SK-N-SH (cell line): ENCODE data around the gene SH2D4B. TPM values are rescaled to one million over a fixed set of nuclear protein-coding genes. Genes with fewer than 3 reads are reported as not detected.
A peak's percentile ranks its signal among the peaks of the same experiment; 100 is the strongest.

Source experiments
- CTCF ChIA-PET: fragments of 300-600, 350-600 bp; formaldehyde crosslinking; extraction: SDS; loops from one replicate; lab custom pipeline; 2021; lab: Yijun Ruan, JAX
- POLR2A ChIA-PET: fragments of 350-600 bp; sonication (Branson Sonifier 250); formaldehyde crosslinking; extraction: SDS; loops from one replicate; lab custom pipeline; 2020; ENCODE audit warnings: antibody characterized with exemption, inconsistent platforms; lab: Yijun Ruan, JAX
- DNase-seq: peaks from one replicate; pipeline ENCODE4 v3.0.0; 2012
- H2AFZ ChIP-seq: fragments of 200-600 bp; sonication (generic); 2 replicates; pipeline ENCODE4 v1.8.1; 2016; ENCODE audit warnings: antibody characterized with exemption, mild to moderate bottlenecking, low read depth
- H3F3A ChIP-seq: fragments of 200-600 bp; sonication (generic); replicated peaks from 2 replicates; pipeline ENCODE3; 2016; ENCODE audit warnings: antibody characterized with exemption, mild to moderate bottlenecking; ENCODE audit not compliant: insufficient read depth
- H3K27ac ChIP-seq, 2 experiments: fragments of 200-500 bp in 1 of 2; fragments of 200-600 bp in 1 of 2; sonication (Bioruptor generic) in 1 of 2; sonication (generic), shearing (Covaris generic) in 1 of 2; 2 replicates each; pipeline versions ENCODE4 v1.5.1 to v1.6.1; 2014 to 2016; ENCODE audit warnings: low read depth in 2 of 2, inconsistent platforms in 1 of 2, low read length in 1 of 2, mild to moderate bottlenecking in 1 of 2, mixed read lengths in 1 of 2
- H3K27me3 ChIP-seq: fragments of 200-600 bp; sonication (generic), shearing (Covaris generic); 2 replicates; pipeline ENCODE4 v1.6.1; 2016; ENCODE audit warnings: mixed run types; ENCODE audit not compliant: insufficient read depth
- H3K36me3 ChIP-seq, 2 experiments: fragments of 200-500 bp in 1 of 2; fragments of 200-600 bp in 1 of 2; sonication (Bioruptor generic) in 1 of 2; sonication (generic) in 1 of 2; replicated peaks in 1 of 2; 2 replicates each; pipeline versions ENCODE3 to v1.5.1; 2014 to 2016; ENCODE audit warnings: low read length in 1 of 2, mild to moderate bottlenecking in 1 of 2; ENCODE audit not compliant: insufficient read depth in 2 of 2, control insufficient read depth in 1 of 2
- H3K4me1 ChIP-seq, 2 experiments: fragments of 200-500 bp in 1 of 2; fragments of 200-600 bp in 1 of 2; sonication (Bioruptor generic) in 1 of 2; sonication (generic), shearing (Covaris generic) in 1 of 2; 2 replicates each; pipeline versions ENCODE4 v1.5.1 to v1.6.1; 2014 to 2016; ENCODE audit warnings: low read depth in 1 of 2, low read length in 1 of 2, mixed run types in 1 of 2; ENCODE audit not compliant: insufficient read depth in 2 of 2, control insufficient read depth in 1 of 2
- H3K4me2 ChIP-seq: fragments of 200-600 bp; sonication (generic), shearing (Covaris generic); 2 replicates; pipeline ENCODE4 v1.6.1; 2017; ENCODE audit warnings: mixed run types
- H3K4me3 ChIP-seq, 2 experiments: fragments of 200-500 bp in 1 of 2; fragments of 200-600 bp in 1 of 2; sonication (Bioruptor generic) in 1 of 2; sonication (generic), shearing (Covaris generic) in 1 of 2; 2 replicates each; pipeline versions ENCODE4 v1.5.1 to v1.8.1; 2014 to 2016; ENCODE audit warnings: low read depth in 2 of 2, inconsistent platforms in 1 of 2, low read length in 1 of 2, mild to moderate bottlenecking in 1 of 2, mixed read lengths in 1 of 2, moderate library complexity in 1 of 2
- H3K79me2 ChIP-seq: fragments of 200-600 bp; sonication (generic); 2 replicates; pipeline ENCODE4 v1.8.1; 2017; ENCODE audit warnings: mild to moderate bottlenecking; ENCODE audit not compliant: insufficient read depth
- H3K9ac ChIP-seq: fragments of 200-600 bp; sonication (generic); 2 replicates; pipeline ENCODE4 v1.6.1; 2017; ENCODE audit warnings: mixed run types
- H3K9me2 ChIP-seq: fragments of 200-600 bp; sonication (generic); 2 replicates; pipeline ENCODE4 v1.6.1; 2017; ENCODE audit warnings: mixed run types
- H3K9me3 ChIP-seq: fragments of 200-600 bp; sonication (generic); 2 replicates; pipeline ENCODE4 v1.6.1; 2017; ENCODE audit warnings: mixed run types, mild to moderate bottlenecking, moderate library complexity
- H4K20me1 ChIP-seq: fragments of 200-600 bp; sonication (generic); 2 replicates; pipeline ENCODE4 v1.6.1; 2017; ENCODE audit warnings: mild to moderate bottlenecking, mixed run types; ENCODE audit not compliant: insufficient read depth
- EP300 ChIP-seq, 2 experiments: IDR thresholded peaks; 2 replicates each; pipeline versions ENCODE4 v1.4.0 to v1.6.1; 2012; ENCODE audit warnings: borderline replicate concordance in 1 of 2, low read depth in 1 of 2, low read length in 1 of 2
- FOSL2 ChIP-seq: IDR thresholded peaks from 2 replicates; pipeline ENCODE4 v1.4.0; 2012; ENCODE audit warnings: low read depth, mild to moderate bottlenecking, moderate library complexity, borderline replicate concordance
- FOXM1 ChIP-seq: IDR thresholded peaks from 2 replicates; pipeline ENCODE4 v1.4.0; 2012; ENCODE audit warnings: low read depth, mild to moderate bottlenecking
- GABPA ChIP-seq: IDR thresholded peaks from 2 replicates; pipeline ENCODE4 v1.4.0; 2012; ENCODE audit warnings: low read depth, mild to moderate bottlenecking
- NRF1 ChIP-seq: IDR thresholded peaks from 2 replicates; pipeline ENCODE4 v1.6.1; 2012; ENCODE audit warnings: low read depth, mild to moderate bottlenecking, low read length
- POLR2AphosphoS5 ChIP-seq: IDR thresholded peaks from 2 replicates; pipeline ENCODE4 v1.6.1; 2012; ENCODE audit warnings: low read depth, low read length
- RCOR1 ChIP-seq: fragments of 150-350 bp; IDR thresholded peaks from 2 replicates; pipeline ENCODE4 v1.6.1; 2017; ENCODE audit warnings: antibody characterized with exemption, low read length
- RFX5 ChIP-seq: IDR thresholded peaks from 2 replicates; pipeline ENCODE4 v1.6.1; 2012; ENCODE audit warnings: mild to moderate bottlenecking, improper control_type of control experiment, low read length
- SMC3 ChIP-seq: IDR thresholded peaks from 2 replicates; pipeline ENCODE4 v1.6.1; 2012; ENCODE audit warnings: low read depth, low read length, improper control_type of control experiment
- TAF1 ChIP-seq: IDR thresholded peaks from 2 replicates; pipeline ENCODE4 v1.6.1; 2012; ENCODE audit warnings: low read depth, mild to moderate bottlenecking, low read length, moderate library complexity, borderline replicate concordance
- TCF12 ChIP-seq: IDR thresholded peaks from 2 replicates; pipeline ENCODE4 v1.4.0; 2012
- WGBS: methylation state at CpG from one replicate; pipeline ENCODE4 v1.1.6; 2017; ENCODE audit warnings: low lambda C conversion rate; 5-methylcytosine and 5-hydroxymethylcytosine counted together
- polyA plus RNA-seq, 3 experiments: library from polyadenylated mRNA; depleted of rRNA; stranded (reverse); fragments of >200 nt; gene quantifications; 2 replicates each; pipeline ENCODE4 v1.2.3, GENCODE V29; 2012
- TF ChIP-seq, protein P1 (sequence below): IDR thresholded peaks from 2 replicates; pipeline ENCODE4 v1.4.0; 2012; ENCODE audit warnings: low read depth, borderline replicate concordance
- TF ChIP-seq, protein P2 (sequence below): IDR thresholded peaks from 2 replicates; pipeline ENCODE4 v1.4.0; 2012; ENCODE audit warnings: low read depth, borderline replicate concordance
- TF ChIP-seq, protein P3 (sequence below): fragments of 150-350 bp; IDR thresholded peaks from 2 replicates; pipeline ENCODE4 v1.6.1; 2017; ENCODE audit warnings: antibody characterized with exemption, low read length, low read depth, borderline replicate concordance
- TF ChIP-seq, protein P4 (sequence below): IDR thresholded peaks from 2 replicates; pipeline ENCODE4 v1.6.1; 2012; ENCODE audit warnings: mild to moderate bottlenecking, low read depth, low read length, moderate library complexity
- TF ChIP-seq, protein P5 (sequence below): fragments of 150-350 bp; IDR thresholded peaks from 2 replicates; pipeline ENCODE4 v1.6.1; 2016; ENCODE audit warnings: mild to moderate bottlenecking, low read depth, low read length
- TF ChIP-seq, protein P6 (sequence below): IDR thresholded peaks from 2 replicates; pipeline ENCODE4 v1.4.0; 2012; ENCODE audit warnings: low read depth

The SH2D4B gene
- polyA plus RNA-seq, 1 of the 3 experiments (the other 2 are of a cell fraction), result not detected

DNA sequence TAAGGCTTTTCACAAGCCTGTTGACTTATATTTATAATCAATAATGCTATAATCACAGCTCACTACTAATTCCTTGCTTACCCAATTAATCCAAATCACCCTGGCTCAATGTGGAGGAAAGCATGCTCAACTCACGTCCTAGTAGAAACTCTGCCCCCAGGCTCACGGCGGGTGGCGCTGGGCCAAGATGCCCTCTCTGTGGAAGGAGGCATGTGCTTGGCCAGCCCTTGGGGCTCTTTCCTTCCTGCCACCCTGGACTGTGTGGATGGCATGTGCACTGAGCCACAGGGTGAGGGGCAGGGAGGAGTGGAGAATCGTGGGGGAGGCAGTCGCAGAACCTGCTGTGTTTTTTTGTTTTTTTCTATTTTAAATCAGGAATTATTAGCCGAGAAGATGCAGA lies 96.2 kb downstream of the SH2D4B start (continued):
- TF ChIP-seq, protein P1, sequence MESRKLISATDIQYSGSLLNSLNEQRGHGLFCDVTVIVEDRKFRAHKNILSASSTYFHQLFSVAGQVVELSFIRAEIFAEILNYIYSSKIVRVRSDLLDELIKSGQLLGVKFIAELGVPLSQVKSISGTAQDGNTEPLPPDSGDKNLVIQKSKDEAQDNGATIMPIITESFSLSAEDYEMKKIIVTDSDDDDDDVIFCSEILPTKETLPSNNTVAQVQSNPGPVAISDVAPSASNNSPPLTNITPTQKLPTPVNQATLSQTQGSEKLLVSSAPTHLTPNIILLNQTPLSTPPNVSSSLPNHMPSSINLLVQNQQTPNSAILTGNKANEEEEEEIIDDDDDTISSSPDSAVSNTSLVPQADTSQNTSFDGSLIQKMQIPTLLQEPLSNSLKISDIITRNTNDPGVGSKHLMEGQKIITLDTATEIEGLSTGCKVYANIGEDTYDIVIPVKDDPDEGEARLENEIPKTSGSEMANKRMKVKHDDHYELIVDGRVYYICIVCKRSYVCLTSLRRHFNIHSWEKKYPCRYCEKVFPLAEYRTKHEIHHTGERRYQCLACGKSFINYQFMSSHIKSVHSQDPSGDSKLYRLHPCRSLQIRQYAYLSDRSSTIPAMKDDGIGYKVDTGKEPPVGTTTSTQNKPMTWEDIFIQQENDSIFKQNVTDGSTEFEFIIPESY, result no peak
- TF ChIP-seq EP300 (IDR thresholded peaks at IDR 0.05; ENCODE audit: borderline replicate concordance in 1 of 2, low read depth in 1 of 2, low read length in 1 of 2), result no peak
- no peak for TF ChIP-seq SMC3
- no peak for TF ChIP-seq NRF1
- no peak for TF ChIP-seq TAF1
- no peak for TF ChIP-seq RFX5
- no peak for TF ChIP-seq GABPA
- TF ChIP-seq, protein P2, sequence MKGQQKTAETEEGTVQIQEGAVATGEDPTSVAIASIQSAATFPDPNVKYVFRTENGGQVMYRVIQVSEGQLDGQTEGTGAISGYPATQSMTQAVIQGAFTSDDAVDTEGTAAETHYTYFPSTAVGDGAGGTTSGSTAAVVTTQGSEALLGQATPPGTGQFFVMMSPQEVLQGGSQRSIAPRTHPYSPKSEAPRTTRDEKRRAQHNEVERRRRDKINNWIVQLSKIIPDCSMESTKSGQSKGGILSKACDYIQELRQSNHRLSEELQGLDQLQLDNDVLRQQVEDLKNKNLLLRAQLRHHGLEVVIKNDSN, result no peak

DNA sequence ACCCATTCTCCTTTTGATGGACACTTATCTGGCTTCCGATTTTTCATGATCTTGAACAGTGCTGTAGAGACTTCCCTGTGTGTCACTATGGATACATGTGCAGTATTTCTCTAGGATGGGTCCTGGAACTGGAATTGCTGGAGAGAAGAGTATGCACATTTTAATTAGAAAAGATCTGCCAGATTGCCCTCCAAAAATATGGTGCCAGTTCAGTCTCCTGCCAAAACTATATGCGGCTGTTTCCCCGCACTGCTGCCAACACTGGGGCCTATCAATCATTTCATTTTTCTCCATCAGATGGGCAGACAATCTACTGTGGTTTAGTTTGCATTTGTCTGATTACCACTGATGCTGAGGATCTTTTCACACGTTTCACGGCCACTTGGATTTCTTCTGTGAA lies 105.0 kb downstream of the SH2D4B start:
- no peaks in the 10 kb centered on the region for H3K27me3 ChIP-seq
- TF ChIP-seq TCF12, result no peak
- TF ChIP-seq, all 33 proteins: peak for 0
- no peaks in the 10 kb centered on the region for H4K20me1 ChIP-seq
- no peaks in the 10 kb centered on the region for H3K9me3 ChIP-seq
- no peak overlapping the region for H2AFZ ChIP-seq
- peaks cover 0 to 12% of the 10 kb centered on the region in 2 experiments; a peak in 2 of 4 replicates for H3K4me1 ChIP-seq
- no peaks in the 10 kb centered on the region for H3K9me2 ChIP-seq
- H3K4me3 ChIP-seq, result no peak overlapping the region
- H3K79me2 ChIP-seq, result no peaks in the 10 kb centered on the region
- no peaks in the 10 kb centered on the region for H3K36me3 ChIP-seq
- 33% methylated on average over 5 of the region's 5 CpGs for WGBS
- ChIA-PET CTCF (interaction anchor here (3.4 kb wide), 1 partner anchor 21 kb away, joined by 15 read pairs; no protein-coding TSS in a partner anchor), POLR2A (no interaction called here)
- H3K9ac ChIP-seq, result no peak overlapping the region
- no peak overlapping the region for H3K27ac ChIP-seq
- no peaks in the 10 kb centered on the region for H3F3A ChIP-seq
- no peak overlapping the region for H3K4me2 ChIP-seq
- DNase-seq, result no peak

DNA sequence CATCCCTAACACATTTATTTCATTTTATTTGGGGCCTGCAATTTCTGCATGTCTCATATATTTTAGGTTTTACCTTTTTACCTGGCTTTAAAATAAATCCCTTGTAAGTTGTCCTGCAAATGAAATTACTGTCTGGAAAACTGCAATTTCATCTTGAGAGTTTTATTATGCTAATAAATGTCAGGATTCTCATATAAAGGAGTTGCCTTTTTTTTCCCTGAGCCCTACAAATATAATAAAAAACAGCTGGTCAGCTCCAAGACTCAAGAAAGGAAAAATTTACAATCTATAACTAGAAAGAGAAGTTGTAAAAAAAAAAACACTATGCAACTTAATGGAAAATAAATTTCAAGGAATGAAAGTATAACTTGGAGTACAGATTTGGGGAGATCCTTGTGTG lies 108.7 kb downstream of the SH2D4B start:
- H3K79me2 ChIP-seq, result no peaks in the 10 kb centered on the region
- POLR2A ChIA-PET, result no interaction called here
- TF ChIP-seq, protein P3, sequence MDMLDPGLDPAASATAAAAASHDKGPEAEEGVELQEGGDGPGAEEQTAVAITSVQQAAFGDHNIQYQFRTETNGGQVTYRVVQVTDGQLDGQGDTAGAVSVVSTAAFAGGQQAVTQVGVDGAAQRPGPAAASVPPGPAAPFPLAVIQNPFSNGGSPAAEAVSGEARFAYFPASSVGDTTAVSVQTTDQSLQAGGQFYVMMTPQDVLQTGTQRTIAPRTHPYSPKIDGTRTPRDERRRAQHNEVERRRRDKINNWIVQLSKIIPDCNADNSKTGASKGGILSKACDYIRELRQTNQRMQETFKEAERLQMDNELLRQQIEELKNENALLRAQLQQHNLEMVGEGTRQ, result no peak
- TF ChIP-seq, protein P4, sequence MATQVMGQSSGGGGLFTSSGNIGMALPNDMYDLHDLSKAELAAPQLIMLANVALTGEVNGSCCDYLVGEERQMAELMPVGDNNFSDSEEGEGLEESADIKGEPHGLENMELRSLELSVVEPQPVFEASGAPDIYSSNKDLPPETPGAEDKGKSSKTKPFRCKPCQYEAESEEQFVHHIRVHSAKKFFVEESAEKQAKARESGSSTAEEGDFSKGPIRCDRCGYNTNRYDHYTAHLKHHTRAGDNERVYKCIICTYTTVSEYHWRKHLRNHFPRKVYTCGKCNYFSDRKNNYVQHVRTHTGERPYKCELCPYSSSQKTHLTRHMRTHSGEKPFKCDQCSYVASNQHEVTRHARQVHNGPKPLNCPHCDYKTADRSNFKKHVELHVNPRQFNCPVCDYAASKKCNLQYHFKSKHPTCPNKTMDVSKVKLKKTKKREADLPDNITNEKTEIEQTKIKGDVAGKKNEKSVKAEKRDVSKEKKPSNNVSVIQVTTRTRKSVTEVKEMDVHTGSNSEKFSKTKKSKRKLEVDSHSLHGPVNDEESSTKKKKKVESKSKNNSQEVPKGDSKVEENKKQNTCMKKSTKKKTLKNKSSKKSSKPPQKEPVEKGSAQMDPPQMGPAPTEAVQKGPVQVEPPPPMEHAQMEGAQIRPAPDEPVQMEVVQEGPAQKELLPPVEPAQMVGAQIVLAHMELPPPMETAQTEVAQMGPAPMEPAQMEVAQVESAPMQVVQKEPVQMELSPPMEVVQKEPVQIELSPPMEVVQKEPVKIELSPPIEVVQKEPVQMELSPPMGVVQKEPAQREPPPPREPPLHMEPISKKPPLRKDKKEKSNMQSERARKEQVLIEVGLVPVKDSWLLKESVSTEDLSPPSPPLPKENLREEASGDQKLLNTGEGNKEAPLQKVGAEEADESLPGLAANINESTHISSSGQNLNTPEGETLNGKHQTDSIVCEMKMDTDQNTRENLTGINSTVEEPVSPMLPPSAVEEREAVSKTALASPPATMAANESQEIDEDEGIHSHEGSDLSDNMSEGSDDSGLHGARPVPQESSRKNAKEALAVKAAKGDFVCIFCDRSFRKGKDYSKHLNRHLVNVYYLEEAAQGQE, result no peak
- TF ChIP-seq RCOR1 (no peak), FOXM1 (no peak), POLR2AphosphoS5 (no peak), GABPA (no peak), RFX5 (no peak), TCF12 (no peak), FOSL2 (no peak)
- TF ChIP-seq, protein P5, sequence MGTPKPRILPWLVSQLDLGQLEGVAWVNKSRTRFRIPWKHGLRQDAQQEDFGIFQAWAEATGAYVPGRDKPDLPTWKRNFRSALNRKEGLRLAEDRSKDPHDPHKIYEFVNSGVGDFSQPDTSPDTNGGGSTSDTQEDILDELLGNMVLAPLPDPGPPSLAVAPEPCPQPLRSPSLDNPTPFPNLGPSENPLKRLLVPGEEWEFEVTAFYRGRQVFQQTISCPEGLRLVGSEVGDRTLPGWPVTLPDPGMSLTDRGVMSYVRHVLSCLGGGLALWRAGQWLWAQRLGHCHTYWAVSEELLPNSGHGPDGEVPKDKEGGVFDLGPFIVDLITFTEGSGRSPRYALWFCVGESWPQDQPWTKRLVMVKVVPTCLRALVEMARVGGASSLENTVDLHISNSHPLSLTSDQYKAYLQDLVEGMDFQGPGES, result no peak
- TF ChIP-seq, protein P6, sequence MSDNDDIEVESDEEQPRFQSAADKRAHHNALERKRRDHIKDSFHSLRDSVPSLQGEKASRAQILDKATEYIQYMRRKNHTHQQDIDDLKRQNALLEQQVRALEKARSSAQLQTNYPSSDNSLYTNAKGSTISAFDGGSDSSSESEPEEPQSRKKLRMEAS, result no peak

More for the DNA sequence above, 108.7 kb downstream of the SH2D4B start:
- Histone ChIP-seq H3K9me3 (no peaks in the 10 kb centered on the region), H3K9ac (no peak overlapping the region), H3K4me1 (peaks cover 0 to 12% of the 10 kb centered on the region in 2 experiments; a peak in 2 of 4 replicates), H3K4me2 (no peak overlapping the region), H3K9me2 (no peaks in the 10 kb centered on the region), H3K27ac (peak overlapping the region in 1 of 2 experiments; percentile 65; a peak in 1 of 4 replicates), H3K36me3 (no peaks in the 10 kb centered on the region), H3F3A (no peaks in the 10 kb centered on the region), H3K27me3 (no peaks in the 10 kb centered on the region), H2AFZ (no peak overlapping the region), H3K4me3 (no peak overlapping the region), H4K20me1 (no peaks in the 10 kb centered on the region)
- DNase-seq, result no peak
- CTCF ChIA-PET, result interaction anchor here (1.1 to 3.2 kb wide), 4 partner anchors 16 to 279 kb away, joined by 3 to 22 read pairs (median 4); no protein-coding TSS in a partner anchor
